Measurements from ENCODE around the gene PITPNM1. TPM values are rescaled to one million over a fixed set of nuclear protein-coding genes. Genes with fewer than 3 reads are reported as not detected.

The PITPNM1 gene
- total and polyA plus RNA-seq, 2 experiments from 2014 or later, result 26.3 to 39.8 TPM

DNA sequence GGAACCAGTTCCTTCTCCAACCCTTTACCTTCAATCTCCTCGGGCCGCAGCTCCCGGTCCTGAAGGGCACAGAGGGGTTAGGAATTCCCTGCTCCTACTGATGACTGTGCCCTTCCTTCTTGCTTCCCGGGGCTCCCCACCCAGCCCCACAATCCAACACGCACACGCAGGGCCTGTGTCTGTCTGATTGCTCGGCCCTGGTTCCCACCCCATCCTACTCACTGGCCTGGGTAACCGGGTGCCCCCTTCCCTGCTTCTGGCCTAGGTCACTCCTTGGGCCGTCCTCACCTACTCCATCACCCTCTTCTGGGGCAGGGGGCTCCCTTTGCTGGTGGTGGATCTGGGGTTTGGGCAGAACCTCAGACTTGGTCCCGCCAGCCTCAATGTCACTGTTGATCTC is 16.8 kb upstream of the PITPNM1 start:
- 85% methylated on average over 8 of the region's 10 CpGs for WGBS (ENCODE audit: low lambda C conversion rate, missing lambda C conversion rate)
- Histone ChIP-seq H3K27ac (no peak overlapping the region), H3K27me3 (no peaks in the 10 kb centered on the region), H3K9me3 (ENCODE audit: low read depth) (no peaks in the 10 kb centered on the region), H3K4me2 (no peak overlapping the region), H4K20me1 (ENCODE audit: insufficient read depth, poor library complexity, severe bottlenecking) (no peaks in the 10 kb centered on the region), H3K4me3 (no peak overlapping the region), H3K36me3 (replicated peaks; ENCODE audit: insufficient read depth, low read depth) (no peaks in the 10 kb centered on the region), H3K4me1 (ENCODE audit: insufficient read depth) (no peaks in the 10 kb centered on the region), H2AFZ (no peak overlapping the region), H3K9me2 (replicated peaks; ENCODE audit: insufficient read depth) (no peaks in the 10 kb centered on the region), H3K79me2 (no peaks in the 10 kb centered on the region)
- DNase-seq (ENCODE audit: low spot score), result no peak
- TF ChIP-seq EZH2phosphoT487 (IDR thresholded peaks at IDR 0.05; ENCODE audit: low read depth, severe bottlenecking, unreplicated experiment), result no peak
- TF ChIP-seq, protein P1, sequence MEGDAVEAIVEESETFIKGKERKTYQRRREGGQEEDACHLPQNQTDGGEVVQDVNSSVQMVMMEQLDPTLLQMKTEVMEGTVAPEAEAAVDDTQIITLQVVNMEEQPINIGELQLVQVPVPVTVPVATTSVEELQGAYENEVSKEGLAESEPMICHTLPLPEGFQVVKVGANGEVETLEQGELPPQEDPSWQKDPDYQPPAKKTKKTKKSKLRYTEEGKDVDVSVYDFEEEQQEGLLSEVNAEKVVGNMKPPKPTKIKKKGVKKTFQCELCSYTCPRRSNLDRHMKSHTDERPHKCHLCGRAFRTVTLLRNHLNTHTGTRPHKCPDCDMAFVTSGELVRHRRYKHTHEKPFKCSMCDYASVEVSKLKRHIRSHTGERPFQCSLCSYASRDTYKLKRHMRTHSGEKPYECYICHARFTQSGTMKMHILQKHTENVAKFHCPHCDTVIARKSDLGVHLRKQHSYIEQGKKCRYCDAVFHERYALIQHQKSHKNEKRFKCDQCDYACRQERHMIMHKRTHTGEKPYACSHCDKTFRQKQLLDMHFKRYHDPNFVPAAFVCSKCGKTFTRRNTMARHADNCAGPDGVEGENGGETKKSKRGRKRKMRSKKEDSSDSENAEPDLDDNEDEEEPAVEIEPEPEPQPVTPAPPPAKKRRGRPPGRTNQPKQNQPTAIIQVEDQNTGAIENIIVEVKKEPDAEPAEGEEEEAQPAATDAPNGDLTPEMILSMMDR (IDR thresholded peaks at IDR 0.05; ENCODE audit: poor library complexity), result no peak
- TF ChIP-seq EZH2 (IDR thresholded peaks at IDR 0.05; ENCODE audit: borderline replicate concordance), result no peak

DNA sequence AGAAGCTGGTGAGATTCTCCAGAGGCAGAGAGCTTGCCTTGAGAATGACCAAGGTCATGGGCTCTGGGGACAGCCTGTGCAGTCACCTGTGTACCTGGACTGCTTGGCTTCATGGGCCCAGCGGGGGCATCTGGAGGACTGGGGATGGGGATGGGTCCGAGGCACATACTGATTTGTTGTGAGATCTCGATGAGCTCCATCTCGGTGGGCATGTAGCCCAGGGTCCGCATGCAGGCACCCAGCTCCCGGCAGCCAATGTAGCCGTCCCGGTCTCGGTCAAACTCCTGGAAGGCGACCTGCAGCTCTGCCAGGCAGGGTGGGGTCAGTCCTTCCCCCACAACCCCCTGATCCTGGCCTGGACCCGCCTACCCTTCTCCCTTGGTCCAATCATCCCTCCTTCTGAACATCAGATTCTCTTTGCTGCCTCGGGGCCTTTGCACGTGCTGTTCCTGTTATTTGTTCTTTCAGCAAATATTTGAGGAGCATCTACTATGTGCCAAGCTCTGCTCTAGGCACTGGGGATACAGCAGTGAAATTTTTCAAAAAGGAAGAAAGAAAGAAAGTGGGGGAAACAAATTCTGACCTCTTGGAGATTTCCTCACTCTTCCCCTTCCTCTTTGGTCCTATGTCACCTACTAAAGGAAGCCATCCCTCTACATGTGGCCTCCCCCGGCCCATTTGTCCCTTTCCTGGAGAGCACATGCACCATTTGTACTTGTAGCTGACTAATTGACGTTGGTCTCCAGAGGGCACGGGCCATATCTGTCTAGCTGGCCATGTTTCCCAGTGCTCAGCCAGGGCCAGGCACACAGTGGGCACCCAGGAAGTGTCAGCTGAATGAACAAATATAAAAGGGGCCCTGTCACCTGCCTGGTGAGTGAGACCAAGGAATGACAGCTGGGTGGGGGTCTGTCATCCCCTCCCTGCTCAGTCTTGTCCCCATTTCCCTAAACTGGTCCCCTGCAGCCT is 16.0 kb upstream of the PITPNM1 start:
- Histone ChIP-seq H3K79me2 (no peaks in the 10 kb centered on the region), H3K27ac (no peak overlapping the region), H3K27me3 (no peaks in the 10 kb centered on the region), H4K20me1 (ENCODE audit: insufficient read depth, poor library complexity, severe bottlenecking) (no peaks in the 10 kb centered on the region), H3K36me3 (replicated peaks; ENCODE audit: insufficient read depth, low read depth) (no peaks in the 10 kb centered on the region), H2AFZ (no peak overlapping the region), H3K4me3 (no peak overlapping the region), H3K4me2 (no peak overlapping the region), H3K9me2 (replicated peaks; ENCODE audit: insufficient read depth) (no peaks in the 10 kb centered on the region), H3K9me3 (ENCODE audit: low read depth) (no peaks in the 10 kb centered on the region), H3K4me1 (ENCODE audit: insufficient read depth) (no peaks in the 10 kb centered on the region)
- DNase-seq (ENCODE audit: low spot score), result no peak
- TF ChIP-seq, protein P1 (IDR thresholded peaks at IDR 0.05; ENCODE audit: poor library complexity), result no peak
- 90% methylated on average over 16 of the region's 16 CpGs for WGBS (ENCODE audit: low lambda C conversion rate, missing lambda C conversion rate)

DNA sequence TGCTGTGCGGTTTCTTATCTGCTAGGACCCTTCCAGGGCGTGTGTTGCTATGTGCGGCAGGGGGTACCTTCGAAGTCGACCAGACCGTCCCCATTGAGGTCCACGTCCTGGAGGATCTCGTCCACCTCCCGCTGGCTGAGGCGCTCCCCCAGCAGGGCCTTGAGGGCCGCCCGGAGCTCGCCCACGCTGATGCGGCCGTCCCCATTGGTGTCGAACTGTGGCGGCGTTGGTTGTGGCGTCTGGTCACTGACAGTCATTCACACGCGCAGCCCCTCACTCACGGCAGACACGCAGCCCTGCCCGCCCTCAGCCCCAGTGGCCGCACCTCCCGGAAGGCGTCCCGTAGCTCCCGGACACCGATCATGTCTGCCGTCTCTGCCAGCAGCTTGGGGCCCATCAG is 14.6 kb upstream of the PITPNM1 start:
- 94% methylated on average over 14 of the region's 32 CpGs for WGBS (ENCODE audit: low lambda C conversion rate, missing lambda C conversion rate)
- no peaks in the 10 kb centered on the region for H3K4me1 ChIP-seq (ENCODE audit: insufficient read depth)

More for the DNA sequence above, 14.6 kb upstream of the PITPNM1 start:
- Histone ChIP-seq H2AFZ (no peak overlapping the region), H3K27ac (no peak overlapping the region), H3K36me3 (replicated peaks; ENCODE audit: insufficient read depth, low read depth) (no peaks in the 10 kb centered on the region), H4K20me1 (ENCODE audit: insufficient read depth, poor library complexity, severe bottlenecking) (no peaks in the 10 kb centered on the region), H3K4me3 (no peak overlapping the region), H3K4me2 (no peak overlapping the region), H3K27me3 (no peaks in the 10 kb centered on the region), H3K9me3 (ENCODE audit: low read depth) (no peaks in the 10 kb centered on the region), H3K9me2 (replicated peaks; ENCODE audit: insufficient read depth) (no peaks in the 10 kb centered on the region), H3K79me2 (no peaks in the 10 kb centered on the region)
- TF ChIP-seq, protein P1 (IDR thresholded peaks at IDR 0.05; ENCODE audit: poor library complexity), result no peak
- TF ChIP-seq EZH2 (IDR thresholded peaks at IDR 0.05; ENCODE audit: borderline replicate concordance), result no peak
- no peak for DNase-seq (ENCODE audit: low spot score)

Measured in hepatocyte (in vitro differentiated cells).